Stimulated activated CD8-positive, alpha-beta memory T cell treated with anti-CD3 and anti-CD28 coated beads, Interleukin-4, amount 100 ng/mL, for 24 hours (primary cell): ENCODE results near the gene TMEM184A.

Source experiments
- DNase-seq: peaks from one replicate; pipeline ENCODE4 v3.0.0-alpha.2; 2020; ENCODE audit warnings: low read depth

Gene TMEM184A

DNA sequence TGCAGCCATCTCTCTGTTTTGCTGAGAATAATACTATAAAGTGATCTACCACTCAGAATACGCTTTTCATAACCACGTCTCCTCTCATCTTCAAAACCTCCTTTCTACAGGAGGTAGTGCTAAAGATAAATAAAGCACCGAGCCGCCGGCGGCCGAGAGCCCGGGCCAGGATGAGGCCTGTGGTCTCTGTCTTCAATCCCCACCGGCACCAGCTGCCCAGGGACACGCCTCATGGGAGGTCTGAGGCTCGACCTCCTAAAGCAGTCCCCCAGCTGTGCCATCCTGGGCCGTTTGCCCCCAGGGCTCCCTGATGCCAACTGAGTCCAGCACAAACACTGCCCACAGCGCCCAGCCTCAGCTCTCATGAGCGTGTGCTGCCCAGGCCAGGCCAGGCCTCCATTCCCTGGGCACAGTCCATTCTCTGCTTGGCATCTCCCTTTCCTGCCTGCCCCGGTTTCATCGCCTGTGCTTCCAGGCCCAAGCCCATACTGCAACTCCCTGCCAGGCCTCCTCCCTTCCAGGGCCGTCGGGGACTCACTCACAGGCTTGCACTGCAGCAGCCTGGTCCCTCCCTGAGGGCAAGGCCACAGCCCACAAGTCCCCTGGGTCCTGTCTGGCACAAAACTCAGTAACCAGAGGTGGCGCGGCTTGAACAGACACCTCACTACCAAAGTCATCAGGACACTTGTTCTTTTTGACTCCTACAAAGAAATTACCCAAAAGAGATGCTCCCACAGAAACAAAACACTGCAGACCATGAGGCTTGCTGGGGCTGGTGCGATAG, 54.3 kb downstream of the TMEM184A start:
- DNase-seq: no peak

- DNase-seq: no peak
These were observed 55.8 kb downstream of the TMEM184A start for GRCh38 chr7:1500064-1500807.

GRCh38 chr7:1499367-1500029, 56.5 kb downstream of the TMEM184A start:
- no peak for DNase-seq

DNA sequence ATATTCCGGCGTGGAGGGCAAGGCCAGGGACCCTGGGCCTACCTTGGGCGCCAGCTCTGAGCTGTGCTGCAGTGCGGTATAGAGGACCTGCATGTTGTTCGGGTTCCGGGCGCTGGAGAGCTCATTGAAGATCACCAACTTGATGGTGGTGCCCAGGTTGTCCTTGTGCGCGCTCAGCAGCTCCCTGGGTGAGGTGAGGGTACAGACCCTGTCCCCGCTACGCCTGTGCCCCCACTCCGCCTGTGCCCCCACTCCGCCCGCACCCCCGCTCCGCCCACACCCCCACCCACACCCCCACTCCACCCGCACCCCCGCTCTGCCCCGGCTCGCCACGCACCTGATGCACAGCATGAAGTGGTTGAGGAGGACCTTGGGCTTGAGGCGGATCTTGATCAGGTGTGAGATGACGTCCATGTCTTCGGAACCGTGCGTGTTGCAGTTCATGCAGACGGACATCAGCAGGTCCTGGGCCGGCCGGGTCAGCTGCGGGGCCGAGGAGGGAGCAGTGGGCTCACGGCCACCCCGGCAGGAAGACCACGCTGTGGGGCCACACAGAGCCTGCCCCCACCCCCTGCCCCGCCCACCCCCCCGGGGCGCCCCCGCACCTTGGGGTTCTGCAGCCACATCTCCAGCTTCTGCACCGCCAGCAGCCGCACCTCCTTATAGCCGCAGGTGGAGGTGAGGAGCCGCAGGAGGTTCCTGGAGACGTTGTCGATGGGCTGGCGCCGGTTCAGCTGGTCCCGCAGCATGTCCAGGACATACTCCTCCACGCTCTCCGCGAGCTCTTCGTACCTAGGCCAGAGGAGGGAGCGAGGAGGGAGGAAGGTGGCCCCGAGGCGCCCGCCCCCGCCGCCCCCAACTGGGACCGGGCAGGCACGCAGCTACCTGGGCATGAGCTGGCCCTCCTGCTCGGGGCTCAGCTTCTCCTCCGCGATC, 57.4 kb downstream of the TMEM184A start:
- DNase-seq: no peak

DNA sequence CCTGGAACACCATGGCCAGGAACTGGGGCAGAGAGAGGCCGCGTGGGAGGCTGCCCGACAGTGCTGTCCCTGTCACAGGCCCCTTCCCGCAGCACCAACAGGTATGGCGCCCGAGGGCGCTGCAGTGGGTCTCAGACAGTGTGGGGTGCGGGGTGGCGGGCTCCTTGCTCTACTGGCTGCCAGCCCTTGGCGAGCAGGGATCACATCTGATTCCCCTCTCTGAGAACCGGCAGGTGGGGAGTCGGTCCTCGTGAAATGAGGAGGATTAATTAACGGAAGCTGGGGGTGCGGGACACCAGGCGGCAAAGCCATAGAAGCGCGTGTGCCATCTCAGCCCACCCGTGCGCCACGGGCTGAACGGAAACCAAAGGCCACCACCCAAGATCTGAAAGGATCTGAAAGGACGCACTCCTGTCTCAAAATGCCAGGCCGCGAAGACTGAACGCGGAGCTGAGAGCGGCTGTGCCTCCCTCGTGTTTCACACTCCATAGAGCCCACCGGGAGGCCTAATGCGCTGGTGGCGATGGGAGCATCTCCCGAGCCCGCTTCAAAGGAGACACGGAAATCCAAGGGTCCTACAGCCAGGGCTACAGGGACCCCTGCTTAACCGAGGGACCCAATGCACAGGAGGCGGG, 58.6 kb downstream of the TMEM184A start:
- no peak for DNase-seq

DNA sequence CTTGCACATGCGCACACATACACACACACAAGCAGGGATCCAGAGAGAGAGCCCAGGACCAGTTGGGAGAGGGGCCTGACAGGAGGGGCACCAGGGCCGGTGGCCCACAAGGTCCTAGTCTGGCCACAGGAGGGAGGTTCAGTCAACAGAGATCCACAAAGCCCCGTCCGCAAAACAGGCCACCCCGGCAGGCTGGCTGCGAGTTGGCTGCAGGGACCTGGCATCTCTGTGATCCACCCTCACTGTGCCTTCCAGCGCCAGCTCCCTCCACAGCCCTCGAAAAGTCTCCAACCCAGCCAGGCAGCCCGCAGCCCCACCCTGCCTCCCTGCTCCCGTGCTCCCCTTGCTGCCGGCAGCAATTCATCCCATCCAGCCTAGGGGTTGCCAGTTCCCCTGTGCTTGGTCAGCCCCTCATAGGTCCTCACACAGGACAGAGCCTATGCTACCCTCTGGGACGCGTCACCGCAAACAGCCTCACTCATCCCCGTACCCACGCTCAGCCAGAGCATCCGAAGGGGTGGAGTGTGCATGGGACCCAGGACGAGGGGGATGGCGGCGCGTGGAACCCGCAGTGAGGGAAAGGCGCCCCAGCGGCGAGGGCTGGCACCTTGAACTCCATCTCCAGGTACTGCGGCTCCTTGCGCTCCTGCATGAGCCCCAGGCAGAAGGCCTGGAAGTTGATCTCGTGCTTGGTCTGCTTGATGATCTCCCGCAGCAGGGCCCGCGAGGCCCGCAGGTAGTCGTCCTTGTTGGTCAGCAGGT, 59.3 kb downstream of the TMEM184A start:
- DNase-seq: no peak

GRCh38 chr7:1495564-1496242, 60.3 kb downstream of the TMEM184A start:
- DNase-seq: no peak

DNA sequence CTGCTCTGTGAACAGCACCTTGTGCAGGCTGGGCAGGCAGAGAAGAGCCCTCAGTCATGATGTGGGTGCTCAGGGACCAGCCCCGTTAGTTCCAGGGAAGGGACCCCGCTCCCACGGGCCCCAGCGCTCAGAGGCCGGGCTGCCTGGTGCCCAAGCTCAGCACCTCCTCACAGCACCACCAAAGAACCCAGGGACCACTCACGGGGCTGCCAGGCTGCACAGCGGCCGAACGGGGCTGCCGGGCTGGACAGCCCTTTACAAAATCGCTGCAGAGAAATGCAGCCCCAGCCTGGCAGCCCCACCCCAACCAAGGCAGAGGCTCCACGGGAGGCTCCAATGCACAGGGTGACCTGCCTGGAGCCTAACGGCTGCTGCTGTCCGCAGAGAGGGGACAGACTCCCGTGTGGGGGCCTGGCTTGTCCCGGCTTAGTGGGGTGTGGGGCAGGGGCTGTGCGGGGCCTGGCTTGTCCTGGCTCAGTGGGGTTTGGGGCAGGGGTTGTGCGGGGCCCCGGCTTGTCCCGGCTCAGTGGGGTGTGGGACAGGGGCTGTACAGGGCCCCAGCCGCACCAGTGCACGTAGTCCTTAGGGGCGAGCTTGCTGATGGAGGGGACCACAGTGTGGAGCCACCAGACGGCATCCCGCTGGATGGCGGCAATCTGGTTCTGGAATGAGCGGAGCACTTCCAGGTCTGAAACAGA, 61.0 kb downstream of the TMEM184A start:
- DNase-seq: no peak

GRCh38 chr7:1494447-1494846, 61.6 kb downstream of the TMEM184A start:
- DNase-seq: no peak

GRCh38 chr7:1493571-1493970, 62.4 kb downstream of the TMEM184A start:
- no peak for DNase-seq

DNA sequence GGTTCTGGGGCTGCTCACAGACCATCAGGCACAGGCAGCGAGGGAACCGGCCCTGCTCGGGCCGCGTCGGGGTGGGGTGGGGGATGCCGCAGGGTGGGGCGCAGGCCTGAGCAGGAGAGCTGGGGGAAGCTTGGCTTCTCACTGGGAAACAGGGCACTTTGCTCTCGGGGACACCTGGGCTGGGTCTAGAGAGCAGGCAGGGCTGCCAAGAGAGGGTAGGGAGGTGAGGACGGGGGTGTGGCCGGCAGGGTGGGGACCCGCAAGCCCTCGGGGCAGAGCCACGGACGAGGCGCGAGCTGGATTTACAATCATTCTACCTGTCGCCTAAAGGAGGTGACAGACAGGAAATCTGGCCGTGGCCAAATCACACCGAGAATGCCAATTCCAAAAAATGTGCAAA, 62.9 kb downstream of the TMEM184A start:
- DNase-seq: no peak

DNA sequence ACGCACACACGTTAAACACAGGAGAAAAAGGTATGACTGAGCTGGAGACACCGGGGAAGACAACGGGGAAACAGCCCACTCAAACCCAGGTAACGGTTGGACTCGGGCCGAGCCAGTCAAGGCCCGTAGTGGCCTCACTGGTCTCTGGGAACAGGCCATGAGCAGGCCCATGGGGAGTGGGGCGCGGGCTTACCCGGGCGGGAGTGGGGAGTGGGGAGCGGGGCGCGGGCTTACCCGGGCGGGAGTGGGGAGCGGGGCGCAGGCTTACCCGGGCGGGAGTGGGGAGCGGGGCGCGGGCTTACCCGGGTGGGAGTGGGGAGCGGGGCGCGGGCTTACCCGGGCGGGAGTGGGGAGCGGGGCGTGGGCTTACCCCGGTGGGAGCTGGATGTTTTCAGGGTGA, 63.4 kb downstream of the TMEM184A start:
- DNase-seq: no peak
